ENCODE data around the gene MICOS13.

DNA sequence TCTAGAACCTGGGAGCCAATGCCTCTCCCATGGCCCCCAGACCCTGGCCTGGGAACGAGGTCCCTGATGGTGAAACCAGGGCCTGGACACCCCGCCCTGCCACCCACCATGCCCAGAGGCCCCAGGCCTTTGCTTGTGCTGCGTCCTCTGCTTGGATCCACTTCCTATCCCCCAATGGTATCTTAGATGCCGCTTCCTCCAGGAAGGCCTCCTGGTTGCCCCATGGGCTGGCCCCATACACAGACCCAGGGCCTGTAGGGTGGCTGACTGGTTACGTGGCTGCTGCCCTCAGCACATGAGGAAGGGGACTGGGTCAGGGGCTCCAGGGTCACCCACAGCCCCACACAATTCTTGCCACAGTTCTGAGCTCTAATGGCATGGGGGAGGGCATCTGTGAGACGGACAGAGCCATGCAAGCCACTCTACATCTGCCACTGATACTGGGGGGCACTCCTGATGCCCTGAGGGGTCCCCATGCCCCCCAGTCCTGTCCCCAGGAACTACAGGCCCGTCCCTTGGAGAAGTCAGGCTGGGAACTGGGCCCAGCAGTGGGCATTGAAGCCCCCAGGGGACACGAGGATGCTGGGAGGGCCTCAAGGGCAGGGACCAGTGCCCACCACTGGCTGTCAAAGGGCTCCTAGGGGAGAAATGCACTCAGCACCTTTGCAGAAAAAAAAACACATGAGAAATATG lies 14.8 kb upstream of the MICOS13 start:
- TF ChIP-seq, protein P1, sequence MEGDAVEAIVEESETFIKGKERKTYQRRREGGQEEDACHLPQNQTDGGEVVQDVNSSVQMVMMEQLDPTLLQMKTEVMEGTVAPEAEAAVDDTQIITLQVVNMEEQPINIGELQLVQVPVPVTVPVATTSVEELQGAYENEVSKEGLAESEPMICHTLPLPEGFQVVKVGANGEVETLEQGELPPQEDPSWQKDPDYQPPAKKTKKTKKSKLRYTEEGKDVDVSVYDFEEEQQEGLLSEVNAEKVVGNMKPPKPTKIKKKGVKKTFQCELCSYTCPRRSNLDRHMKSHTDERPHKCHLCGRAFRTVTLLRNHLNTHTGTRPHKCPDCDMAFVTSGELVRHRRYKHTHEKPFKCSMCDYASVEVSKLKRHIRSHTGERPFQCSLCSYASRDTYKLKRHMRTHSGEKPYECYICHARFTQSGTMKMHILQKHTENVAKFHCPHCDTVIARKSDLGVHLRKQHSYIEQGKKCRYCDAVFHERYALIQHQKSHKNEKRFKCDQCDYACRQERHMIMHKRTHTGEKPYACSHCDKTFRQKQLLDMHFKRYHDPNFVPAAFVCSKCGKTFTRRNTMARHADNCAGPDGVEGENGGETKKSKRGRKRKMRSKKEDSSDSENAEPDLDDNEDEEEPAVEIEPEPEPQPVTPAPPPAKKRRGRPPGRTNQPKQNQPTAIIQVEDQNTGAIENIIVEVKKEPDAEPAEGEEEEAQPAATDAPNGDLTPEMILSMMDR (IDR thresholded peaks at IDR 0.05; ENCODE audit: low read depth, low read length) = no peak
- no peak for TF ChIP-seq EZH2phosphoT487 (IDR thresholded peaks at IDR 0.05; ENCODE audit: low read depth)
